Mesendoderm (in vitro differentiated cells): ENCODE results near the gene NRN1L.
A peak's percentile ranks its signal among the peaks of the same experiment; 100 is the strongest.

Experiments
- DNase-seq: peaks from one replicate; pipeline ENCODE4 v3.0.0; 2013
- H2AK5ac ChIP-seq: 2 replicates; pipeline ENCODE4 v1.6.1; 2013; ENCODE audit warnings: low read length, inconsistent platforms
- H2BK120ac ChIP-seq: 2 replicates; pipeline ENCODE4 v1.6.1; 2013; ENCODE audit warnings: low read depth, mild to moderate bottlenecking, low read length, moderate library complexity, mixed read lengths
- H2BK15ac ChIP-seq: replicated peaks from 2 replicates; pipeline ENCODE4 v1.6.1; 2013; ENCODE audit warnings: low read depth, mild to moderate bottlenecking, moderate library complexity
- H2BK5ac ChIP-seq: 2 replicates; pipeline ENCODE4 v1.6.1; 2013; ENCODE audit warnings: low read length, inconsistent platforms
- H3K18ac ChIP-seq: 2 replicates; pipeline ENCODE4 v1.6.1; 2013; ENCODE audit warnings: mild to moderate bottlenecking, low read length, mixed read lengths
- H3K23ac ChIP-seq: one replicate; pipeline ENCODE4 v1.6.1; 2013; ENCODE audit warnings: low read length
- H3K27ac ChIP-seq: 2 replicates; pipeline ENCODE4 v1.5.1; 2013; ENCODE audit warnings: low read depth, mild to moderate bottlenecking, inconsistent platforms, low read length, moderate library complexity
- H3K27me3 ChIP-seq: 2 replicates; pipeline ENCODE4 v1.6.1; 2013; ENCODE audit warnings: low read length, control low read depth, mild to moderate bottlenecking, inconsistent platforms; ENCODE audit not compliant: insufficient read depth, poor library complexity
- H3K36me3 ChIP-seq: 2 replicates; pipeline ENCODE4 v1.6.1; 2013; ENCODE audit warnings: low read length, inconsistent platforms; ENCODE audit not compliant: control insufficient read depth, insufficient read depth
- H3K4ac ChIP-seq: one replicate; pipeline ENCODE4 v1.6.1; 2013; ENCODE audit warnings: low read depth, mild to moderate bottlenecking, low read length, moderate library complexity
- H3K4me1 ChIP-seq: 2 replicates; pipeline ENCODE4 v1.6.1; 2013; ENCODE audit warnings: low read depth, low read length, inconsistent platforms; ENCODE audit not compliant: control insufficient read depth
- H3K4me2 ChIP-seq: 2 replicates; pipeline ENCODE4 v1.6.1; 2013; ENCODE audit warnings: low read length
- H3K4me3 ChIP-seq: 2 replicates; pipeline ENCODE4 v1.5.1; 2013; ENCODE audit warnings: mild to moderate bottlenecking, low read length
- H3K56ac ChIP-seq: one replicate; pipeline ENCODE4 v1.6.1; 2013; ENCODE audit warnings: low read length
- H3K79me1 ChIP-seq: 2 replicates; pipeline ENCODE4 v1.6.1; 2013; ENCODE audit warnings: low read length, inconsistent platforms
- H3K79me2 ChIP-seq: 2 replicates; pipeline ENCODE4 v1.6.1; 2013; ENCODE audit warnings: mild to moderate bottlenecking, low read length; ENCODE audit not compliant: control insufficient read depth, insufficient read depth
- H3K9ac ChIP-seq: 2 replicates; pipeline ENCODE4 v1.6.1; 2013; ENCODE audit warnings: low read length, inconsistent platforms
- H4K5ac ChIP-seq: one replicate; pipeline ENCODE4 v1.6.1; 2013; ENCODE audit warnings: low read length
- H4K8ac ChIP-seq: one replicate; pipeline ENCODE4 v1.6.1; 2013; ENCODE audit warnings: low read depth, mild to moderate bottlenecking, control low read depth, low read length, moderate library complexity
- whole genome bisulfite sequencing: extraction: QIAGEN DNeasy Blood & Tissue Kit; methylation state at CpG from one replicate; pipeline ENCODE4 v1.1.7; 2013; ENCODE audit warnings: low lambda C conversion rate, missing lambda C conversion rate; ENCODE audit not compliant: insufficient coverage; ENCODE audit errors: extremely low coverage; 5-methylcytosine and 5-hydroxymethylcytosine counted together

The NRN1L gene

GRCh38 chr16:67874372-67874771, 10.3 kb upstream of the NRN1L start:
- Histone ChIP-seq H3K56ac (peak overlapping the region; percentile 94), H3K4me1 (peaks cover 4% of the 10 kb centered on the region), H4K5ac (no peak overlapping the region), H3K9ac (peak overlapping the region; percentile 17), H3K4ac (no peak overlapping the region), H3K36me3 (peaks cover 16% of the 10 kb centered on the region), H3K23ac (no peak overlapping the region), H4K8ac (no peak overlapping the region), H3K27me3 (no peaks in the 10 kb centered on the region), H2AK5ac (no peak overlapping the region), H3K79me2 (peaks cover 20% of the 10 kb centered on the region), H3K4me3 (no peak overlapping the region), H2BK120ac (no peak overlapping the region), H3K79me1 (peaks cover 16% of the 10 kb centered on the region), H3K18ac (no peak overlapping the region), H2BK5ac (no peak overlapping the region), H3K27ac (no peak overlapping the region), H2BK15ac (no peak overlapping the region), H3K4me2 (no peak overlapping the region)
- DNase-seq: no peak
- no CpG with 5 or more reads among the region's 3 CpGs for WGBS

DNA sequence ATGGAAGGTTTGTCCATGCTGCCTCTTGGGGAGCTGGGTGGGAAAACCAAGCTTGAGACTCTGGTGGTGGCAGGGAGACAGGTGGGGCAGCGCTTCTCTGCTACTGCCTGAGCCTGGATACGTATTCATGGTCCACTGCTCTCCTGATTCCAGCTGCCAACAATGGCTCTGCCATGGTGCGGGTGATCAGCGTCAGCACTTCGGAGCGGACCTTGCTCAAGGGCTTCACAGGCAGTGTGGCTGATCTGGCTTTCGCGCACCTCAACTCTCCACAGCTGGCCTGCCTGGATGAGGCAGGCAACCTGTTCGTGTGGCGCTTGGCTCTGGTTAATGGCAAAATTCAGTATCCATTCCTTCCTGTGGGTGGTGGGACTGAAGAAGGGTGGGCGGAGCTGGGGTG, 7.6 kb upstream of the NRN1L start:
- Histone ChIP-seq H3K4me2 (no peak overlapping the region), H3K23ac (no peak overlapping the region), H2BK120ac (no peak overlapping the region), H3K27ac (no peak overlapping the region), H4K5ac (no peak overlapping the region), H3K79me1 (peaks cover 16% of the 10 kb centered on the region), H2BK15ac (no peak overlapping the region), H3K18ac (no peak overlapping the region), H4K8ac (no peak overlapping the region), H2BK5ac (no peak overlapping the region), H3K4me1 (peaks cover 4% of the 10 kb centered on the region), H3K27me3 (no peaks in the 10 kb centered on the region), H3K56ac (no peak overlapping the region), H3K4ac (no peak overlapping the region), H2AK5ac (no peak overlapping the region), H3K79me2 (peaks cover 20% of the 10 kb centered on the region), H3K4me3 (no peak overlapping the region), H3K9ac (no peak overlapping the region), H3K36me3 (peaks cover 25% of the 10 kb centered on the region)
- no CpG with 5 or more reads among the region's 11 CpGs for WGBS
- no peak for DNase-seq

- WGBS: no CpG with 5 or more reads among the region's 6 CpGs
- Histone ChIP-seq H3K18ac (no peak overlapping the region), H3K4ac (no peak overlapping the region), H3K4me3 (no peak overlapping the region), H2BK15ac (no peak overlapping the region), H2AK5ac (no peak overlapping the region), H3K27ac (no peak overlapping the region), H4K5ac (no peak overlapping the region), H3K36me3 (peaks cover 29% of the 10 kb centered on the region), H3K9ac (no peak overlapping the region), H3K56ac (no peak overlapping the region), H3K79me1 (peaks cover 16% of the 10 kb centered on the region), H3K4me1 (peaks cover 4% of the 10 kb centered on the region), H4K8ac (no peak overlapping the region), H3K79me2 (peaks cover 20% of the 10 kb centered on the region), H2BK120ac (no peak overlapping the region), H3K27me3 (no peaks in the 10 kb centered on the region), H2BK5ac (no peak overlapping the region), H3K4me2 (no peak overlapping the region), H3K23ac (no peak overlapping the region)
- DNase-seq: no peak
These were observed 6.5 kb upstream of the NRN1L start for GRCh38 chr16:67878232-67878631.

GRCh38 chr16:67878846-67879245, 5.8 kb upstream of the NRN1L start:
- Histone ChIP-seq H3K18ac (no peak overlapping the region), H3K36me3 (peaks cover 29% of the 10 kb centered on the region)
- DNase-seq: no peak

GRCh38 chr16:67879462-67879861, 5.2 kb upstream of the NRN1L start:
- Histone ChIP-seq H3K18ac (no peak overlapping the region), H3K4ac (no peak overlapping the region), H3K27ac (no peak overlapping the region), H3K27me3 (no peaks in the 10 kb centered on the region), H3K4me2 (no peak overlapping the region), H3K9ac (no peak overlapping the region), H3K79me2 (peaks cover 9% of the 10 kb centered on the region), H3K79me1 (peaks cover 7% of the 10 kb centered on the region), H2BK120ac (no peak overlapping the region), H4K5ac (no peak overlapping the region), H3K56ac (no peak overlapping the region), H3K23ac (no peak overlapping the region), H4K8ac (no peak overlapping the region), H3K4me3 (no peak overlapping the region), H2BK15ac (no peak overlapping the region), H2AK5ac (no peak overlapping the region), H3K36me3 (peaks cover 29% of the 10 kb centered on the region), H3K4me1 (no peaks in the 10 kb centered on the region), H2BK5ac (no peak overlapping the region)
- no CpG with 5 or more reads among the region's 12 CpGs for WGBS
- no peak for DNase-seq

More at GRCh38 chr16:67878846-67879245, 5.8 kb upstream of the NRN1L start:
- H3K4ac ChIP-seq: no peak overlapping the region
- no peak overlapping the region for H2AK5ac ChIP-seq
- H3K79me2 ChIP-seq: peaks cover 15% of the 10 kb centered on the region
- no peak overlapping the region for H3K9ac ChIP-seq
- no peak overlapping the region for H3K4me3 ChIP-seq
- no peak overlapping the region for H3K56ac ChIP-seq
- no peak overlapping the region for H3K23ac ChIP-seq
- WGBS: no CpG with 5 or more reads among the region's 9 CpGs
- no peak overlapping the region for H2BK120ac ChIP-seq
- H3K4me1 ChIP-seq: peaks cover 3% of the 10 kb centered on the region
- H4K8ac ChIP-seq: no peak overlapping the region
- no peak overlapping the region for H2BK5ac ChIP-seq
- peaks cover 13% of the 10 kb centered on the region for H3K79me1 ChIP-seq
- H3K27me3 ChIP-seq: no peaks in the 10 kb centered on the region
- no peak overlapping the region for H2BK15ac ChIP-seq
- no peak overlapping the region for H3K27ac ChIP-seq
- H3K4me2 ChIP-seq: no peak overlapping the region
- H4K5ac ChIP-seq: no peak overlapping the region

DNA sequence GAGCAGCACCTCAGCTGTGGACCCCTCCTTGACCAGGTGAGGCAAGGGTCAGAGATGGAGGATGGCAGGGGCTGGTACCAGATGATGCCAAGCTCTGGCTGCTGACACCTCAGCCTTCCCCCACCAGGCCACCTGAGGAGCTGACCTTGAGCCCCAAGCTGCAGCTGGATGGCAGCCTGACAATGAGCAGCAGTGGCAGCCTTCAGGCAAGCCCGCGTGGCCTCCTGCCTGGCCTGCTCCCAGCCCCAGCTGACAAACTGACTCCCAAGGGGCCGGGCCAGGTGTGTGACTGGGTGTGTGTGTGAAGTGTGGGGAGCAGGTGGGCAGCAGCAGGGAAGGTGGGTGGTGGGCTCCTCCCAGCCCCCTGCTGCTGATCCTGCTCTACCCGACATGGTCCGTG, 4.7 kb upstream of the NRN1L start:
- no peak overlapping the region for H3K27ac ChIP-seq
- H3K4ac ChIP-seq: no peak overlapping the region
- H3K56ac ChIP-seq: no peak overlapping the region
- peaks cover 6% of the 10 kb centered on the region for H3K79me2 ChIP-seq
- H3K23ac ChIP-seq: no peak overlapping the region
- H3K4me1 ChIP-seq: no peaks in the 10 kb centered on the region
- H3K36me3 ChIP-seq: peaks cover 29% of the 10 kb centered on the region
- WGBS: no CpG with 5 or more reads among the region's 5 CpGs
- no peaks in the 10 kb centered on the region for H3K27me3 ChIP-seq
- no peak for DNase-seq
- no peak overlapping the region for H2BK120ac ChIP-seq
- H4K5ac ChIP-seq: no peak overlapping the region
- no peak overlapping the region for H3K18ac ChIP-seq
- no peak overlapping the region for H3K4me3 ChIP-seq
- H2BK5ac ChIP-seq: no peak overlapping the region
- H2BK15ac ChIP-seq: no peak overlapping the region
- peaks cover 5% of the 10 kb centered on the region for H3K79me1 ChIP-seq
- no peak overlapping the region for H3K4me2 ChIP-seq
- H4K8ac ChIP-seq: no peak overlapping the region
- no peak overlapping the region for H2AK5ac ChIP-seq
- H3K9ac ChIP-seq: no peak overlapping the region
